D721Med (cell line): ENCODE measurements around the gene COMMD1.
"Not testable (repeated sequence)": the region's sequence is repeated elsewhere in the genome, so short reads cannot be mapped to it uniquely, and the experiment has no call there.

ENCODE experiments used
- DNase-seq: peaks from one replicate; pipeline ENCODE4 v3.0.0; 2011; ENCODE audit warnings: low spot score; ENCODE audit not compliant: insufficient read length
- FAIRE-seq: peaks from 2 replicates; lab custom pipeline; 2011; peaks lifted over from hg19 to GRCh38; lab: Jason Lieb, UNC
- TF ChIP-seq, protein P1 (sequence below): IDR thresholded peaks from 2 replicates; pipeline ENCODE4 v1.5.1; 2012; ENCODE audit warnings: mild to moderate bottlenecking, control low read depth; ENCODE audit not compliant: insufficient read depth; ENCODE audit errors: missing control alignments

Gene COMMD1

DNA sequence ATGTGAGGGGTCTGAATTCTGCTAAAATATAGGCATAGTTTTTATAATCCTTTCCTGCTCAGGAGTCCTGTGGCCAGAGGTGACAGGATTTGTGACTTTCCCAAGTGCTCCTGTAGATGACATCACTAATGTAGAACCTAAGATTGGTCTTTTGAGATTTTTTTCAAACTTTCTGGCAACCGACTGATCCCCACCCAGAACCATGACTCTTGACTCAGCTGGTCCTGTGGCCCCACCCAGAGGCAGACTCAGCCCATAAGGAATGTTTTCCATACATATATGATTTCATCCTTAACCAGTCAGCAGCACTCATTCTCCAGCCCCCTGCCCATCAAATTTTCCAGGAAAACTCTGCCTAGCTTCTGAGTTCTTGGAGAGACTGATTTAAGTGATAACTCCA is 46.8 kb downstream of the COMMD1 start:
- DNase-seq: no peak
- FAIRE-seq: no peak
- TF ChIP-seq, protein P1, sequence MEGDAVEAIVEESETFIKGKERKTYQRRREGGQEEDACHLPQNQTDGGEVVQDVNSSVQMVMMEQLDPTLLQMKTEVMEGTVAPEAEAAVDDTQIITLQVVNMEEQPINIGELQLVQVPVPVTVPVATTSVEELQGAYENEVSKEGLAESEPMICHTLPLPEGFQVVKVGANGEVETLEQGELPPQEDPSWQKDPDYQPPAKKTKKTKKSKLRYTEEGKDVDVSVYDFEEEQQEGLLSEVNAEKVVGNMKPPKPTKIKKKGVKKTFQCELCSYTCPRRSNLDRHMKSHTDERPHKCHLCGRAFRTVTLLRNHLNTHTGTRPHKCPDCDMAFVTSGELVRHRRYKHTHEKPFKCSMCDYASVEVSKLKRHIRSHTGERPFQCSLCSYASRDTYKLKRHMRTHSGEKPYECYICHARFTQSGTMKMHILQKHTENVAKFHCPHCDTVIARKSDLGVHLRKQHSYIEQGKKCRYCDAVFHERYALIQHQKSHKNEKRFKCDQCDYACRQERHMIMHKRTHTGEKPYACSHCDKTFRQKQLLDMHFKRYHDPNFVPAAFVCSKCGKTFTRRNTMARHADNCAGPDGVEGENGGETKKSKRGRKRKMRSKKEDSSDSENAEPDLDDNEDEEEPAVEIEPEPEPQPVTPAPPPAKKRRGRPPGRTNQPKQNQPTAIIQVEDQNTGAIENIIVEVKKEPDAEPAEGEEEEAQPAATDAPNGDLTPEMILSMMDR: no peak

- FAIRE-seq, DNase-seq: not testable (repeated sequence)
Observed at GRCh38 chr2:61954856-61955255, 49.4 kb downstream of the COMMD1 start.

DNA sequence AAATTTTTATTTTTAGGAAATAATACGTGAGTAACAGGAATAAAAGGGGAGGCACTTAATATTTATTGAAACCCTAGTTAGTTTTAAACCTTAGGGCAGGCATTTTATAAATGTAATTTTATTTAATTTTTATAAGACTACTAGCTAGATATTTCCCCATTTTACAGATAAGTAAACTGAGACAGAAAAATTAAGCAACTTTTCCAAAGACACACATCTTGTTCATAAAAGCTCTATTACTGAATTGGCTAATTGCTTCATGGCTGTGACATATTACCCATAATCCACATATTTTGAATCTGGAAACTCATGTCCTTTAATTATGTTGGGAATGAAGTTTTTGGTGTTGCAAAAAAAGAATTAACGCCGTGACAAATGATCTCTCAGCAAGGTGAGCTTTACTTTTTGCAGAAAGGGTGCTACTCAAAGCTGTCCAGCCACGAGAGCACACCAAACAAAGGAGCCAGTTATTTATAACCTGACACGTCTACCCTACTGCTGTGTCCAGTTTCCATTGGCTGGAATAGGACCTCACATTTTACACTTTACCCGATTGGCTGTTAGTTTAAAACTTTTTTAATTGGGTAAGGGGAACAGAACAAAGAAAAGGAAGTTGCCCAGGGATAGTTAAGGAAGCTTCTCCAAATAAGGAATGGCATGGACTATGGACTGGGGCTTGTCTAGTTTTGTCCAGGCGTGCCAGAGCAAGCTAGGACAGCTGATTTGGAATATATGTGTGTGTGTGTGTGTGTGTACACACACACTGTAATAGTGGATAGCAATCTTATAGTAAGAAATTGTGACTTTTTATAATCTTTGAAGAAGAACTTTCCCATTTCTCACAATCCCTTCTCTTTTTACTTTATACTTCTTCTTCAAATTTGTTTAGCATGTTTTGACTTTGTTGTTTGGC is 54.2 kb downstream of the COMMD1 start:
- no peak for DNase-seq
- no peak for FAIRE-seq
- TF ChIP-seq, protein P1: no peak

- DNase-seq (no peak), FAIRE-seq (no peak)
- TF ChIP-seq, protein P1: no peak
Observed at GRCh38 chr2:61961231-61961901, 55.9 kb downstream of the COMMD1 start.

GRCh38 chr2:61962095-61962984 is 56.9 kb downstream of the COMMD1 start:
- FAIRE-seq (no peak), DNase-seq (no peak)
- TF ChIP-seq, protein P1: no peak

- TF ChIP-seq, protein P1: no peak
- DNase-seq (no peak), FAIRE-seq (no peak)
Observed at GRCh38 chr2:61966087-61966727, 60.7 kb downstream of the COMMD1 start.
